BE2C (cell line): ENCODE data around the gene DNAI2.

Experiments
- DNase-seq: peaks from one replicate; pipeline ENCODE4 v3.0.0-alpha.2; 2020
- H3K27me3 ChIP-seq: fragments of 250-450 bp; sonication (Bioruptor Pico); 2 replicates; pipeline ENCODE4 v1.5.1; 2020; ENCODE audit warnings: mild to moderate bottlenecking
- H3K36me3 ChIP-seq: fragments of 250-450 bp; sonication (Bioruptor Pico); 2 replicates; pipeline ENCODE4 v1.5.1; 2020; ENCODE audit warnings: mild to moderate bottlenecking
- H3K4me1 ChIP-seq: fragments of 250-450 bp; sonication (Bioruptor Pico); 2 replicates; pipeline ENCODE4 v1.5.1; 2020
- H3K4me3 ChIP-seq: 2 replicates; pipeline ENCODE4 v1.5.1; 2011; ENCODE audit warnings: low read depth, low read length
- H3K9me3 ChIP-seq: fragments of 250-450 bp; sonication (Bioruptor Pico); 2 replicates; pipeline ENCODE4 v1.5.1; 2020
- CTCF ChIP-seq: IDR thresholded peaks from 2 replicates; pipeline ENCODE4 v1.5.1; 2012; ENCODE audit warnings: mild to moderate bottlenecking, low read depth, low read length

The DNAI2 gene

GRCh38 chr17:74309902-74310301 is 35.9 kb downstream of the DNAI2 start:
- TF ChIP-seq CTCF = no peak
- H3K27me3 ChIP-seq = 0 out of 2 replicates have a peak, but pooled peaks cover 2% of the 10 kb centered on the region
- H3K4me1 ChIP-seq = no peaks in the 10 kb centered on the region
- DNase-seq = no peak
- no peaks in the 10 kb centered on the region for H3K9me3 ChIP-seq
- H3K36me3 ChIP-seq = no peaks in the 10 kb centered on the region
- H3K4me3 ChIP-seq = no peak overlapping the region

GRCh38 chr17:74314877-74315276 is 40.8 kb downstream of the DNAI2 start:
- no peaks in the 10 kb centered on the region for H3K4me1 ChIP-seq
- no peaks in the 10 kb centered on the region for H3K9me3 ChIP-seq
- no peaks in the 10 kb centered on the region for H3K36me3 ChIP-seq
- DNase-seq = no peak
- no peak for TF ChIP-seq CTCF
- H3K27me3 ChIP-seq = no peaks in the 10 kb centered on the region
- H3K4me3 ChIP-seq = no peak overlapping the region

- Histone ChIP-seq H3K27me3 (no peaks in the 10 kb centered on the region), H3K4me1 (no peaks in the 10 kb centered on the region), H3K9me3 (no peaks in the 10 kb centered on the region), H3K36me3 (no peaks in the 10 kb centered on the region), H3K4me3 (no peak overlapping the region)
- DNase-seq = no peak
- no peak for TF ChIP-seq CTCF
Observed at GRCh38 chr17:74316220-74316619, 42.2 kb downstream of the DNAI2 start.

GRCh38 chr17:74317071-74317470 is 43.0 kb downstream of the DNAI2 start:
- Histone ChIP-seq H3K27me3 (no peaks in the 10 kb centered on the region), H3K4me3 (no peak overlapping the region), H3K36me3 (no peaks in the 10 kb centered on the region), H3K9me3 (no peaks in the 10 kb centered on the region), H3K4me1 (no peaks in the 10 kb centered on the region)
- no peak for DNase-seq
- no peak for TF ChIP-seq CTCF

GRCh38 chr17:74318391-74318790 is 44.4 kb downstream of the DNAI2 start:
- Histone ChIP-seq H3K27me3 (no peaks in the 10 kb centered on the region), H3K4me1 (no peaks in the 10 kb centered on the region), H3K4me3 (no peak overlapping the region), H3K36me3 (no peaks in the 10 kb centered on the region), H3K9me3 (no peaks in the 10 kb centered on the region)
- DNase-seq = no peak
- no peak for TF ChIP-seq CTCF

GRCh38 chr17:74324521-74324920 is 50.5 kb downstream of the DNAI2 start:
- Histone ChIP-seq H3K4me3 (no peak overlapping the region), H3K27me3 (peaks cover 21% of the 10 kb centered on the region), H3K4me1 (no peaks in the 10 kb centered on the region), H3K36me3 (no peaks in the 10 kb centered on the region), H3K9me3 (no peaks in the 10 kb centered on the region)
- no peak for DNase-seq
- TF ChIP-seq CTCF = no peak
